Pons (tissue), 1 donor: Measurements from ENCODE around the gene SLC4A5.
A peak's percentile ranks its signal among the peaks of the same experiment; 100 is the strongest.

Experiments used
- DNase-seq: peaks from one replicate; pipeline ENCODE4 v3.0.0-alpha.2; 2016; ENCODE audit warnings: low spot score

SLC4A5 gene

GRCh38 chr2:74275228-74275627, 68.0 kb downstream of the SLC4A5 start:
- no peak for DNase-seq

- DNase-seq, result no peak
These were observed 73.5 kb downstream of the SLC4A5 start for GRCh38 chr2:74269667-74270066.

- DNase-seq, result no peak
These were observed 76.1 kb downstream of the SLC4A5 start for GRCh38 chr2:74267068-74267467.

- DNase-seq, result no peak
These were observed 78.9 kb downstream of the SLC4A5 start for GRCh38 chr2:74264281-74264680.

- DNase-seq, result no peak
These were observed 80.5 kb downstream of the SLC4A5 start for GRCh38 chr2:74262681-74263080.

GRCh38 chr2:74261204-74261864, 81.9 kb downstream of the SLC4A5 start:
- DNase-seq, result peak; percentile 26

GRCh38 chr2:74260495-74260894, 82.7 kb downstream of the SLC4A5 start:
- DNase-seq, result no peak

- no peak for DNase-seq
These were observed 83.5 kb downstream of the SLC4A5 start for GRCh38 chr2:74259733-74260132.

GRCh38 chr2:74259191-74259590, 84.0 kb downstream of the SLC4A5 start:
- no peak for DNase-seq

GRCh38 chr2:74255660-74256213, 87.5 kb downstream of the SLC4A5 start:
- DNase-seq, result no peak

- no peak for DNase-seq
These were observed 89.3 kb downstream of the SLC4A5 start for GRCh38 chr2:74253971-74254310.

GRCh38 chr2:74253306-74253970, 89.8 kb downstream of the SLC4A5 start:
- no peak for DNase-seq

GRCh38 chr2:74252862-74253261, 90.4 kb downstream of the SLC4A5 start:
- DNase-seq, result no peak

GRCh38 chr2:74252036-74252435, 91.2 kb downstream of the SLC4A5 start:
- no peak for DNase-seq

GRCh38 chr2:74250189-74250631, 93.0 kb downstream of the SLC4A5 start:
- peak; percentile 30 for DNase-seq

GRCh38 chr2:74249406-74250122, 93.7 kb downstream of the SLC4A5 start:
- DNase-seq, result no peak

- DNase-seq, result no peak
These were observed 96.6 kb downstream of the SLC4A5 start for GRCh38 chr2:74246496-74247195.

GRCh38 chr2:74244286-74244685, 98.9 kb downstream of the SLC4A5 start:
- no peak for DNase-seq

- no peak for DNase-seq
These were observed 100.7 kb downstream of the SLC4A5 start for GRCh38 chr2:74242354-74243071.

- no peak for DNase-seq
These were observed 103.9 kb downstream of the SLC4A5 start for GRCh38 chr2:74239346-74239745.

- no peak for DNase-seq
These were observed 104.3 kb downstream of the SLC4A5 start for GRCh38 chr2:74238879-74239278.

GRCh38 chr2:74235041-74235440, 108.2 kb downstream of the SLC4A5 start:
- no peak for DNase-seq
